Thoracic aorta (tissue), 2 donors: ENCODE measurements around the gene EEF1G. TPM values are rescaled to one million over a fixed set of nuclear protein-coding genes. Genes with fewer than 3 reads are reported as not detected.

Experiments
- ATAC-seq: fragments of 150-250 bp; one replicate; pipeline ENCODE4 v1.8.0; 2017; ENCODE audit warnings: low read depth; ENCODE audit not compliant: insufficient number of reproducible peaks, low FRiP score
- DNase-seq: peaks from one replicate; pipeline ENCODE4 v3.0.0-alpha.2; 2020; ENCODE audit warnings: low spot score
- H3K27ac ChIP-seq, 2 donors: fragments of 200-600 bp; sonication (generic); 1 replicate in 1 of 2; 2 replicates in 1 of 2; pipeline ENCODE4 v1.5.1; 2016; ENCODE audit warnings: mild to moderate bottlenecking in 2 of 2, moderate library complexity in 2 of 2
- H3K27me3 ChIP-seq: fragments of 200-600 bp; sonication (generic); replicated peaks from 2 replicates; pipeline ENCODE4 v1.6.0; 2016; ENCODE audit warnings: mild to moderate bottlenecking; ENCODE audit not compliant: insufficient read depth
- H3K36me3 ChIP-seq: fragments of 200-600 bp; sonication (generic); one replicate; pipeline ENCODE4 v1.5.1; 2016
- H3K4me1 ChIP-seq, 2 donors: fragments of 200-600 bp; sonication (generic); 1 replicate in 1 of 2; 2 replicates in 1 of 2; pipeline versions ENCODE4 v1.5.1 to v1.6.0; 2016; ENCODE audit warnings: low read depth in 2 of 2, mild to moderate bottlenecking in 1 of 2; ENCODE audit not compliant: control insufficient read depth in 1 of 2
- H3K4me3 ChIP-seq: fragments of 200-600 bp; sonication (generic); 2 replicates; pipeline ENCODE4 v1.5.1; 2016; ENCODE audit warnings: mild to moderate bottlenecking
- H3K9me3 ChIP-seq: fragments of 200-600 bp; sonication (generic); 2 replicates; pipeline ENCODE4 v1.5.1; 2016
- CTCF ChIP-seq: fragments of 200-600 bp; sonication (generic); IDR thresholded peaks from one replicate; pipeline ENCODE4 v1.5.1; 2019; ENCODE audit warnings: antibody characterized with exemption
- total RNA-seq, 2 donors: library from RNA; depleted of rRNA; stranded (reverse); fragments of >200 nt; gene quantifications; one replicate each; pipeline versions ENCODE4 v1.1.0 to v1.2.3, GENCODE V29; 2016

The EEF1G gene
- total RNA-seq, 2 donors from 2014 or later: 719 to 780 TPM

- no peaks in the 10 kb centered on the region for H3K27me3 ChIP-seq
- peaks cover 19% of the 10 kb centered on the region for H3K36me3 ChIP-seq
- H3K4me3 ChIP-seq: no peak overlapping the region
- ATAC-seq: no peak
- no peak for TF ChIP-seq CTCF
- no peak for DNase-seq
- H3K27ac ChIP-seq: no peak overlapping the region
- H3K9me3 ChIP-seq: no peaks in the 10 kb centered on the region
- H3K4me1 ChIP-seq: peaks cover 11 to 30% of the 10 kb centered on the region in 2 donors
These were observed 41.8 kb upstream of the EEF1G start for GRCh38 chr11:62615521-62615920.

- TF ChIP-seq CTCF: no peak
- H3K27me3 ChIP-seq: no peaks in the 10 kb centered on the region
- H3K9me3 ChIP-seq: no peaks in the 10 kb centered on the region
- no peak overlapping the region for H3K4me3 ChIP-seq
- peaks cover 19% of the 10 kb centered on the region for H3K36me3 ChIP-seq
- peak overlapping the region in 1 of 2 donors; percentile 87 for H3K27ac ChIP-seq
- DNase-seq: no peak
- no peak for ATAC-seq
- peaks cover 11 to 34% of the 10 kb centered on the region in 2 donors for H3K4me1 ChIP-seq
These were observed 40.6 kb upstream of the EEF1G start for GRCh38 chr11:62614275-62614674.

GRCh38 chr11:62613291-62613778, 39.6 kb upstream of the EEF1G start:
- ATAC-seq (no peak), DNase-seq (peak; percentile 40)
- Histone ChIP-seq H3K9me3 (no peaks in the 10 kb centered on the region), H3K27ac (peak overlapping the region; percentile 87 to 95), H3K36me3 (peaks cover 27% of the 10 kb centered on the region), H3K4me3 (peak overlapping the region; percentile 80), H3K4me1 (peaks cover 11 to 34% of the 10 kb centered on the region in 2 donors), H3K27me3 (no peaks in the 10 kb centered on the region)
- TF ChIP-seq CTCF: no peak

- no peaks in the 10 kb centered on the region for H3K9me3 ChIP-seq
- peak within 1 kb of the TSS; percentile 87 to 95 for H3K27ac ChIP-seq
- DNase-seq (peak; percentile 85), ATAC-seq (peak; percentile 77)
- peaks cover 31% of the 10 kb centered on the region for H3K36me3 ChIP-seq
- peak; percentile 82 for TF ChIP-seq CTCF
- no peaks in the 10 kb centered on the region for H3K27me3 ChIP-seq
- H3K4me1 ChIP-seq: peaks cover 11 to 34% of the 10 kb centered on the region in 2 donors
- H3K4me3 ChIP-seq: peak within 1 kb of the TSS; percentile 80
These were observed 38.9 kb upstream of the EEF1G start, which contains the start of the genes EML3 and ROM1 for GRCh38 chr11:62612366-62613290. TSS of gene EML3 (minus strand) at chr11:62612775. CDS start at chr11:62612457, 318 bp downstream. TSS of gene ROM1 (plus strand) at chr11:62613257. CDS start at chr11:62613282, 25 bp downstream.

- DNase-seq (no peak), ATAC-seq (no peak)
- Histone ChIP-seq H3K4me1 (peaks cover 11 to 34% of the 10 kb centered on the region in 2 donors), H3K27me3 (no peaks in the 10 kb centered on the region), H3K9me3 (no peaks in the 10 kb centered on the region), H3K27ac (peak overlapping the region; percentile 87 to 95), H3K4me3 (peak overlapping the region; percentile 80), H3K36me3 (peaks cover 26% of the 10 kb centered on the region)
- TF ChIP-seq CTCF: no peak
These were observed 38.1 kb upstream of the EEF1G start for GRCh38 chr11:62611705-62612365.
